ENCODE results near the gene LNPEP. TPM values are rescaled to one million over a fixed set of nuclear protein-coding genes. Genes with fewer than 3 reads are reported as not detected.

Gene LNPEP
- total RNA-seq, 4 donors from 2014 or later, result 28.9 to 64.4 (median 38.5) TPM

DNA sequence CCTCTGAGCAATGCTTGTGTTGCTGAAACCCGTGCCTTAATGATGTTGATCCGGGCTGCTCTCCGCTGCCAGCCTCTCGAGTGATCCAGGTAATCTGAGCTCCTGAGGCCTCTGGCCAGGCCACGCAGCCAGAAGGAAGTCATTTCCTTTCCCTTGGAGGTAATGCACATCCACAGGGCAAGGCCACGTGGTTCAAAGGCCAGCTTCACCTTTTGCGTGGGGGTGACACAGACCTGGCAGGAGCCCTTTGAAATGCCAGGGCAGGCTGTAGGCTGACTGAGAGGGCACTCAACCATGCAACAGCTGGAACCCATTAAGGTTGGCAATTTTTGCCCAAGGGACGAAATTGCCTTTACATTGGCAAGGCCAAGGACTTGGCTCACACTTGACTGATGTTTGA lies 126.2 kb downstream of the LNPEP start:
- Histone ChIP-seq H3K27me3 (no peaks in the 10 kb centered on the region), H3K9me3 (no peaks in the 10 kb centered on the region), H3K4me3 (no peak overlapping the region), H3K27ac (no peak overlapping the region), H3K36me3 (no peaks in the 10 kb centered on the region), H3K4me1 (no peaks in the 10 kb centered on the region)
- DNase-seq, result no peak
- no peak for TF ChIP-seq CTCF (IDR thresholded peaks at IDR 0.05)
- no peak for TF ChIP-seq POLR2A (IDR thresholded peaks at IDR 0.05)

DNA sequence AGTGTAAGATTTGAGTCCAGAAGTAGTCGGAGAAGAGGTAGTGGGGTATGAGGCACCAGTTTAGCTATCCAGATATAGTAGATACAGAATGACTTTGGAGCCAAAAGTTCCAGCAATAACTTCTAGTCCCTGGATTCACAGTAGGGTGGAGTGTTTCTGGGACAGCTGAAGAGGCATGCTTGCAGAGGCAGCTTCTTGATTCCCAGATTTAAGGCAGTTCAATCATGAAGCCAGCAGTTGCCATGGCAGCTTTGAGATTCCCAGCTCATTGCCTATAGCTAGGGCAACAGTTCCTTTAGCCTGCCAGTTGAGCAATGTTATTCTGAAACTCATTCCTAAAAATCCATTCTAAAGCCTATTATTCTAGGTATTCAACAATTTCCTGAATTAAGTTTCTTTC lies 127.4 kb downstream of the LNPEP start:
- Histone ChIP-seq H3K4me1 (no peaks in the 10 kb centered on the region), H3K9me3 (no peaks in the 10 kb centered on the region), H3K36me3 (no peaks in the 10 kb centered on the region), H3K27ac (no peak overlapping the region), H3K4me3 (no peak overlapping the region), H3K27me3 (no peaks in the 10 kb centered on the region)
- TF ChIP-seq POLR2A (IDR thresholded peaks at IDR 0.05) (no peak), CTCF (IDR thresholded peaks at IDR 0.05) (no peak)
- DNase-seq, result no peak

DNA sequence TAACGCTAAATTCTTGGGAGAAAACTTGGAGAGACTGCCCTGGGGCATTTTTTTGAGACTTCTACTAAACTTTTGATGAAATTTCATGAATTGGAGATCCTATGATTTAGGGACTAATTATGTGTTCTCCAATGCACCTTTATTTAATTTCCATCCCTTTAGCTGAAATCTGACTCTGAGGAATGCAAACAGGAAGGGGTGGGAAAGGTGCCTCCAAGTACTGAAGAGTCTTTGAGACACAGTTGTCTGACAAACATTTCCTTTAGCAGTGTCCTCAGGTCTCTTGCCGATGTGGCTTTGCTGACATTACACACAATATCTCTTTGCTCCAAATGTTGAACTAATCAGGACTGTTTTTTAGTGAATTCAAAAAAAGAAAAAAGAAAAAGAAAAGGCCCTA lies 129.6 kb downstream of the LNPEP start:
- no peak for DNase-seq
- H3K4me1 ChIP-seq, result no peaks in the 10 kb centered on the region
- H3K4me3 ChIP-seq, result no peak overlapping the region
- H3K9me3 ChIP-seq, result no peaks in the 10 kb centered on the region
- H3K36me3 ChIP-seq, result no peaks in the 10 kb centered on the region
- no peak overlapping the region for H3K27ac ChIP-seq
- no peaks in the 10 kb centered on the region for H3K27me3 ChIP-seq
- TF ChIP-seq POLR2A (IDR thresholded peaks at IDR 0.05) (no peak), CTCF (IDR thresholded peaks at IDR 0.05) (no peak)

GRCh38 chr5:97067296-97067850 lies 131.5 kb downstream of the LNPEP start:
- H3K27me3 ChIP-seq, result no peaks in the 10 kb centered on the region
- TF ChIP-seq CTCF (IDR thresholded peaks at IDR 0.05), result no peak
- no peak for TF ChIP-seq POLR2A (IDR thresholded peaks at IDR 0.05)
- no peaks in the 10 kb centered on the region for H3K36me3 ChIP-seq
- no peaks in the 10 kb centered on the region for H3K4me1 ChIP-seq
- DNase-seq, result no peak
- H3K9me3 ChIP-seq, result no peaks in the 10 kb centered on the region
- no peak overlapping the region for H3K4me3 ChIP-seq
- H3K27ac ChIP-seq, result no peak overlapping the region

DNA sequence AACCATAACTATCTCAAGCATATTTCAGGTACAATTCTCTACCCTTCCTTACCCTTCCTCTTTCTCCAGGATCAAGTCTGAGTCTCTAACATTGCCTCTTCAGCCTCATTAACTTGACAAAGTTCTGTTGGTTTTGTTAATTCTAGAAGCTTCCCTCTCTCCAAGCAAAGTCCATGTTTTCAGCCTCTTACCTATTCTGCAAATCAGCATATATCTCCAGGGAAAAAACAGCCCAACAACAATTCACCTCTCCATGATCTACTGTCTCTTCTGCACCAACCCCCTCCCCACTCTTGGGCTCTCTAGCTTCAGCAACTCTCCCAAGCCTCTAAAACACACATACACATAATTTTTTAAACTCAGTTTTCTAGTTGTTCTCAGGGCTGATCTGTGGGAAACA lies 134.4 kb downstream of the LNPEP start:
- no peak overlapping the region for H3K4me3 ChIP-seq
- H3K4me1 ChIP-seq, result no peaks in the 10 kb centered on the region
- H3K27ac ChIP-seq, result peak overlapping the region in 1 of 4 donors; percentile 9
- DNase-seq, result no peak
- H3K9me3 ChIP-seq, result no peaks in the 10 kb centered on the region
- no peak for TF ChIP-seq CTCF (IDR thresholded peaks at IDR 0.05)
- no peak for TF ChIP-seq POLR2A (IDR thresholded peaks at IDR 0.05)
- no peaks in the 10 kb centered on the region for H3K36me3 ChIP-seq
- H3K27me3 ChIP-seq, result no peaks in the 10 kb centered on the region

DNA sequence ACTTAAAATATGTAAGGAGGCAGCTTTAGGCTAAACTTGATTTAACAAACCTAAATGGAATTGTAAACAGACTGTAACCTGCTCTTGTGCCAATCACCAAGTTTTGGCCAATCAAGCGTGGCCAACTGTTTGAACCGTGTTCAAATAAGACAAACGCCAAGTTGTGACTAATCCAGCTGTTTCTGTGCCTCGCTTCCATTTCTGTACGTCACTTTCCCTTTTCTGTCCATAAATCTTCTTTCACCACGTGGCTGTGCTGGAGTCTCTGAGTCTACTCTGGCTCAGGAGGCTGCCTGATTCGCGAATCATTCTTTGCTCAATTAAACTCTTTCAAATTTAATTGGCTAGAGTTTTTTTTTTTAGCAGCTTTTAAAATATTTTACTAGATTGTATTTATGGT lies 135.2 kb downstream of the LNPEP start:
- H3K9me3 ChIP-seq, result no peaks in the 10 kb centered on the region
- H3K4me1 ChIP-seq, result no peaks in the 10 kb centered on the region
- H3K4me3 ChIP-seq, result no peak overlapping the region
- H3K27me3 ChIP-seq, result no peaks in the 10 kb centered on the region
- DNase-seq, result no peak
- peak overlapping the region in 1 of 4 donors; percentile 9 for H3K27ac ChIP-seq
- no peak for TF ChIP-seq POLR2A (IDR thresholded peaks at IDR 0.05)
- no peak for TF ChIP-seq CTCF (IDR thresholded peaks at IDR 0.05)
- no peaks in the 10 kb centered on the region for H3K36me3 ChIP-seq

Measured in Peyer's patch (tissue), 4 donors.